ENCODE data around the gene SLC12A6.

DNA sequence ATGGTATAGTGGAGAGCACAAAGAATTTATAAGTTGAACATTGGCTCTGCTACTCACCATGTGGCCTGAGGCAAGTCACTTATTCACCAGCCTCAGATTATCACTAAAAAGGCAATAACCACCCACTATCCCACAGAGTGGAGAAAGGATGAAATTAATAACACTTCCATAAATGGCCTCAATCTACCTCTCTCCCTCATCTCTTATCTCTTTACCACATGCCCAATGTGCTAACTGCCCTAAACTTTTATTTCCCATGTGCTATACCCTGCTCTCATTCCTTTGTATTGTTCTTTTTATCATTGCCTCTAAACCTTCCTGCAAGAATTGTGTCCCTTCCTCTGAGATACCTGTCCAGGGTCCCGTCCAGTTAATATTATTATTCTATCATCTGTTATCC lies 26.0 kb downstream of the SLC12A6 start:
- TF ChIP-seq GATA3 (IDR thresholded peaks at IDR 0.05; ENCODE audit: low read depth, low read length) (no peak), GATA2 (IDR thresholded peaks at IDR 0.05; ENCODE audit: low read depth, low read length) (no peak)

Measured in SH-SY5Y (cell line).